ENCODE measurements around the gene NOTCH3. TPM values are rescaled to one million over a fixed set of nuclear protein-coding genes. Genes with fewer than 3 reads are reported as not detected.

Gene NOTCH3
- total RNA-seq, 1 donor from 2014 or later, result 559 TPM

DNA sequence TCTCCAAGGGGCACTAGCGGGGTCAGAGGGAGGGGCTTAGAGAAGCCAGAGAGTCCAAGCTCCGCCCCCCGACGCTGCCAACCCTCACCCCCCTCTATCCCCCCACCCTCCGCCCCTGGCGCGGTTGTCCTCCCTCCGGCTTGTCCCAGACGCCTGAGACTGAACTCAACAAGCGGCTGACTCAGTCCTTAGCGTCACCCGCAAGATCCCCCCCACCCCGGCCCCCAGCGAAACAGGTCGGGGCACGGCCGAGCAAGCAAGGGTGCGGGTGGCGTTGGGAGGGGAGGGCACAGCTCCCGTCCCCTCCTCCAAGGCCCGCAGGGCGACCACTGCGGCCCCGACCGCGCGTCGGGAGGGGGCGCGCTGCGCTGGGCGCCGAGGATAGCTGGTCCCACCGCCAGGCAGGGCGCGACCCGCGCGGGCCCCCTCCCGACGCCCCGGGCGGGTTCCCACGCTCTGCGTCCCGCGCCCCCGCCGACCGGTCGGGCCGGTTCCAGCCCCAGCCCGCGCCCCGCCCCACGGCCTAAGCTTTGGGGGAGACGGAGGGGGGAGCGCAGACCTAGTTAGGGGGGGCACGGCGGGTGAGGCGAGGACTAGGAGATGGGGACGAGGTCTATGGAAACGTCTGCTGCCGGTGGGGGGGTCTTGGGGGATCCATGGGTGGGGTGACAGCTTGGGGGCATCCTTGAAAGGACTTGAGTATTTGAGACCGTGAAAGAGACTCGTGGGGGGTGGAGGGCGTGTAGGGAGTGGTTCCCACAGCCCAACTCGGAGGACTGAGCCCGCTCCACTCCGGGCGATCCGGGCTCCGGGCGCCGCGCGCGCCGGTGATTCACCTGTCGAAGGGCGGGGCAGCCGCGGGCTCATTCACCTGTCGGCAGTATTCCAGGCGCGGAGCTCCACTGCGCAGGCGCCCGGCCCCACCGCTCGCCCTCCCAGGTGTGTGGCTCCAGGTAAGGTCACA, 5.1 kb downstream of the NOTCH3 start:
- Mint-ChIP-seq H3K4me3 (ENCODE audit: unreplicated experiment) (peak overlapping the region; percentile 61), H3K9me3 (ENCODE audit: low read depth) (no peaks in the 10 kb centered on the region), H3K36me3 (ENCODE audit: low read depth) (peaks cover 31% of the 10 kb centered on the region), H3K27ac (ENCODE audit: unreplicated experiment) (peak overlapping the region; percentile 80), H3K4me1 (ENCODE audit: low read depth) (peaks cover 44% of the 10 kb centered on the region), H3K27me3 (ENCODE audit: low read depth) (no peaks in the 10 kb centered on the region)
- no peak for DNase-seq (ENCODE audit: low spot score)
- TF ChIP-seq, protein P1, sequence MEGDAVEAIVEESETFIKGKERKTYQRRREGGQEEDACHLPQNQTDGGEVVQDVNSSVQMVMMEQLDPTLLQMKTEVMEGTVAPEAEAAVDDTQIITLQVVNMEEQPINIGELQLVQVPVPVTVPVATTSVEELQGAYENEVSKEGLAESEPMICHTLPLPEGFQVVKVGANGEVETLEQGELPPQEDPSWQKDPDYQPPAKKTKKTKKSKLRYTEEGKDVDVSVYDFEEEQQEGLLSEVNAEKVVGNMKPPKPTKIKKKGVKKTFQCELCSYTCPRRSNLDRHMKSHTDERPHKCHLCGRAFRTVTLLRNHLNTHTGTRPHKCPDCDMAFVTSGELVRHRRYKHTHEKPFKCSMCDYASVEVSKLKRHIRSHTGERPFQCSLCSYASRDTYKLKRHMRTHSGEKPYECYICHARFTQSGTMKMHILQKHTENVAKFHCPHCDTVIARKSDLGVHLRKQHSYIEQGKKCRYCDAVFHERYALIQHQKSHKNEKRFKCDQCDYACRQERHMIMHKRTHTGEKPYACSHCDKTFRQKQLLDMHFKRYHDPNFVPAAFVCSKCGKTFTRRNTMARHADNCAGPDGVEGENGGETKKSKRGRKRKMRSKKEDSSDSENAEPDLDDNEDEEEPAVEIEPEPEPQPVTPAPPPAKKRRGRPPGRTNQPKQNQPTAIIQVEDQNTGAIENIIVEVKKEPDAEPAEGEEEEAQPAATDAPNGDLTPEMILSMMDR (IDR thresholded peaks at IDR 0.05), result peak; percentile 68

DNA sequence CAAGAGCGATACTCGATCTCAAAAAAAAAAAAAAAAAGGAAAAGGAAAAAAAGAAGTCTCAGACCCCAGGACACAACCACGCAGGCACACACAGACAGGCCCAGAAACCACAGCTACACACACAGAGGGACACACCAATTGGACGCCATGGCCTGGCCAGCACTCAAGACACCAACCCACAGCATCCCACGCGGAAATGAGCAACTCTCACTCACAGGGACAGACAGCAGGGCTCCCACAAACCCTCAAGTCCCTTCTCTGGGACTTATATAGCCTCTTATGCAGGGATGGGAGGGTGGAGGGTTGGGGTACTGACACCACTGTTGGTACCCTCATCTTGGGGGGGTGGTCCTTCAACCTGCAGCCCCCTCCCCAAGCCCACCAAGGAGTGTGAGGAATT, 5.9 kb downstream of the NOTCH3 start:
- Mint-ChIP-seq H3K4me1 (ENCODE audit: low read depth) (peaks cover 44% of the 10 kb centered on the region), H3K4me3 (ENCODE audit: unreplicated experiment) (peak overlapping the region; percentile 4), H3K27ac (ENCODE audit: unreplicated experiment) (peak overlapping the region; percentile 80), H3K36me3 (ENCODE audit: low read depth) (peaks cover 34% of the 10 kb centered on the region), H3K27me3 (ENCODE audit: low read depth) (no peaks in the 10 kb centered on the region), H3K9me3 (ENCODE audit: low read depth) (no peaks in the 10 kb centered on the region)
- no peak for DNase-seq (ENCODE audit: low spot score)
- TF ChIP-seq, protein P1 (IDR thresholded peaks at IDR 0.05), result no peak

DNA sequence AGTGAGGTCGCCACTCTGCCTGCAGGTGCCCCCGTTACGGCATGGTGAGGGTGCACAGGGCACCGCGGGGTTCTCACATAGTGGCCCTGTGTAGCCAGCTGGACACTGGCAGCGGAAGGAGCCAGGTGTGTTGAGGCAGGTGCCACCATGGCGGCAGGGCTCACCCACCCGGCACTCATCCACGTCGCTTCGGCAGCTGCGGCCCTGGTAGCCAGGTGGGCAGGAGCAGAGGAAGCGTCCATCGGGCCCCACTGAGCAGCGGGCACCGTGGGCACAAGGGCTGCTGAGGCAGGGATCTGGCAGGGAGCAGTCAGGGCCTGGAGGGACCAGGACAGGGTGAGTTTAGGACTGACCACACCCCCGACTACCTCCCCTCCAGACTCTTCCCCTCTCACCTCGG, 8.8 kb downstream of the NOTCH3 start:
- H3K36me3 Mint-ChIP-seq (ENCODE audit: low read depth), result peaks cover 34% of the 10 kb centered on the region
- H3K27me3 Mint-ChIP-seq (ENCODE audit: low read depth), result no peaks in the 10 kb centered on the region

DNA sequence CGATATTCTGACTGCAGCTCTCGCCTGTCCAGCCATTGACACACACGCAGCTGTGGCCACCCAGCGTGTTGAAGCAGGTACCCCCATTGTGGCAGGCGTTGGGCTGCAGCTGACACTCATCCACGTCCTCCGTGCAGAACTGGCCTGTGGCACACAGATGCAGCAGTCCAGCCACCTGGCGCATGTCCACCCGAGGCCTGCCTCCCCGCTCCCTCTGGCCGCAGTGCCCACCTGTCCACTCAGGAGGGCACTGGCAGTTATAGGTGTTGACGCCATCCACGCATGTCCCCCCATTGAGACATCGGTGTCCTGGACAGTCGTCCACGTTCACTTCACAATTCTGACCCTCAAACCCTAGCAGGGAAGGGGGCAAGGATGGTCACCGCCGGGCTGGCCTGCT, 9.3 kb downstream of the NOTCH3 start:
- Mint-ChIP-seq H3K9me3 (ENCODE audit: low read depth) (no peaks in the 10 kb centered on the region), H3K36me3 (ENCODE audit: low read depth) (peaks cover 32% of the 10 kb centered on the region), H3K4me1 (ENCODE audit: low read depth) (peaks cover 19% of the 10 kb centered on the region), H3K27me3 (ENCODE audit: low read depth) (no peaks in the 10 kb centered on the region), H3K27ac (ENCODE audit: unreplicated experiment) (no peak overlapping the region), H3K4me3 (ENCODE audit: unreplicated experiment) (no peak overlapping the region)
- no peak for DNase-seq (ENCODE audit: low spot score)
- TF ChIP-seq, protein P1 (IDR thresholded peaks at IDR 0.05), result no peak

More for the DNA sequence above, 8.8 kb downstream of the NOTCH3 start:
- H3K4me3 Mint-ChIP-seq (ENCODE audit: unreplicated experiment), result no peak overlapping the region
- H3K27ac Mint-ChIP-seq (ENCODE audit: unreplicated experiment), result no peak overlapping the region
- TF ChIP-seq, protein P1 (IDR thresholded peaks at IDR 0.05), result no peak
- no peak for DNase-seq (ENCODE audit: low spot score)
- H3K4me1 Mint-ChIP-seq (ENCODE audit: low read depth), result peaks cover 23% of the 10 kb centered on the region
- H3K9me3 Mint-ChIP-seq (ENCODE audit: low read depth), result no peaks in the 10 kb centered on the region

DNA sequence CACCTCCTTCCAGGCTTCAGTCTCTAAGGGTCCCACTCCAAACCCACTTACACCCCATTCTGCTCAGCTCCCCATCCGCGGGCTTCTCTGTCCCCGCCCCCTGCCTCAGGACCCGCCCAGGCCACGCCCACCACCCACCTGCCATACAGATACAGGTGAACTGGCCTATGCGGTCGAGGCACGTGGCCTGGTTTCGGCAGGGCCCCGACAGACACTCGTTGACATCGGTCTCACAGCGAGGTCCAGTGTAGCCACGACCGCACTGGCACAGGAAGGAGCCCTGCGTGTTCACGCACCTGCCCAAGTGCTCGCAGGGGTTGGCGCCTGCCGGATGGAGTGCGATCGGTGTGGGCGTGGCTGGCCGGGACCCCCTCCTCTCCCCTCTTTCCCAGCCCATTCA, 11.9 kb downstream of the NOTCH3 start:
- Mint-ChIP-seq H3K36me3 (ENCODE audit: low read depth) (peaks cover 49% of the 10 kb centered on the region), H3K4me1 (ENCODE audit: low read depth) (no peaks in the 10 kb centered on the region), H3K9me3 (ENCODE audit: low read depth) (no peaks in the 10 kb centered on the region), H3K27ac (ENCODE audit: unreplicated experiment) (no peak overlapping the region), H3K27me3 (ENCODE audit: low read depth) (no peaks in the 10 kb centered on the region), H3K4me3 (ENCODE audit: unreplicated experiment) (no peak overlapping the region)
- no peak for DNase-seq (ENCODE audit: low spot score)
- TF ChIP-seq, protein P1 (IDR thresholded peaks at IDR 0.05), result no peak

Data from chondrocyte (in vitro differentiated cells).